ENCODE data around the gene PTCRA. TPM values are rescaled to one million over a fixed set of nuclear protein-coding genes. Genes with fewer than 3 reads are reported as not detected.

Gene PTCRA
- total RNA-seq, 1 experiment from 2014 or later: not detected

GRCh38 chr6:42916288-42916687 is 435 bp downstream of the PTCRA start:
- H3K9me2 ChIP-seq (ENCODE audit: insufficient read depth): no peaks in the 10 kb centered on the region
- no peaks in the 10 kb centered on the region for H3K79me2 ChIP-seq (ENCODE audit: insufficient read depth, low read length)
- ChIA-PET RAD21 (ENCODE audit: low non-redundant PET in 1 of 2, low total read pairs in 2 of 2, uncharacterized antibody in 2 of 2, unreplicated experiment in 2 of 2) (no interaction called here), CTCF (no interaction called here), POLR2A (interaction anchor here (0.5 to 1.1 kb wide), 2 partner anchors 13 to 541 kb away, joined by 3 read pairs; partner anchors contain the start of gene CNPY3)
- H3K4me2 ChIP-seq (ENCODE audit: low read length): no peak overlapping the region
- H3K4me3 ChIP-seq (replicated peaks in 1 of 2; ENCODE audit: low read depth in 1 of 2, low read length in 2 of 2): no peak overlapping the region
- H3K4me1 ChIP-seq (ENCODE audit: control insufficient read depth in 1 of 2, insufficient read depth in 2 of 2, low read length in 2 of 2): no peaks in the 10 kb centered on the region; a peak in 1 of 4 replicates
- no peaks in the 10 kb centered on the region for H3K9me3 ChIP-seq (ENCODE audit: control insufficient read depth in 1 of 2, insufficient read depth in 1 of 2, low read depth in 1 of 2, low read length in 2 of 2)
- DNase-seq (ENCODE audit: low read depth, low spot score) (no peak), ATAC-seq (no peak)
- no peak overlapping the region for H3K9ac ChIP-seq (ENCODE audit: low read length)
- H3K27ac ChIP-seq (ENCODE audit: low read depth, low read length): no peak overlapping the region
- H3K27me3 ChIP-seq (ENCODE audit: insufficient read depth, low read length): no peaks in the 10 kb centered on the region
- no peaks in the 10 kb centered on the region for H4K20me1 ChIP-seq (ENCODE audit: insufficient read depth)
- no peaks in the 10 kb centered on the region for H3K36me3 ChIP-seq (ENCODE audit: control insufficient read depth in 1 of 2, insufficient read depth in 2 of 2, low read length in 2 of 2)
- H2AFZ ChIP-seq (ENCODE audit: low read depth, low read length, poor library complexity, severe bottlenecking): no peak overlapping the region
- TF ChIP-seq ZBTB33 (IDR thresholded peaks at IDR 0.05; ENCODE audit: extremely low read depth, insufficient replicate concordance, low read length): no peak
- no peak for TF ChIP-seq ZNF274 (IDR thresholded peaks at IDR 0.05; ENCODE audit: low read depth, low read length)
- no peak for TF ChIP-seq TCF7L2 (IDR thresholded peaks at IDR 0.05; ENCODE audit: borderline replicate concordance, extremely low read depth, insufficient read depth, insufficient read length)
- TF ChIP-seq REST (IDR thresholded peaks at IDR 0.05; ENCODE audit: low read depth): no peak
- TF ChIP-seq CTCF (IDR thresholded peaks at IDR 0.05 in 2 of 3, conservative IDR thresholded peaks at IDR 0.05 in 1 of 3; ENCODE audit: borderline replicate concordance in 1 of 3, insufficient read depth in 1 of 3, low read depth in 2 of 3, low read length in 2 of 3): no peak
- no peak for TF ChIP-seq RAD21 (IDR thresholded peaks at IDR 0.05; ENCODE audit: low read depth)
- no peak for TF ChIP-seq MAX (IDR thresholded peaks at IDR 0.05)
- TF ChIP-seq SP1 (IDR thresholded peaks at IDR 0.05; ENCODE audit: low read depth): no peak
- no peak for TF ChIP-seq SRF (IDR thresholded peaks at IDR 0.05; ENCODE audit: low read depth)
- no peak for TF ChIP-seq ZFX (IDR thresholded peaks at IDR 0.05)
- TF ChIP-seq POLR2A (IDR thresholded peaks at IDR 0.05; ENCODE audit: borderline replicate concordance, extremely low read depth, insufficient read depth, insufficient read length): no peak
- no peak for TF ChIP-seq SIN3A (IDR thresholded peaks at IDR 0.05; ENCODE audit: low read depth)
- TF ChIP-seq JUND (IDR thresholded peaks at IDR 0.05): no peak
- no peak for TF ChIP-seq CEBPB (IDR thresholded peaks at IDR 0.05; ENCODE audit: low read depth)
- no peak for TF ChIP-seq POLR2AphosphoS5 (IDR thresholded peaks at IDR 0.05; ENCODE audit: low read depth, low read length)
- no peak for TF ChIP-seq EGR1 (IDR thresholded peaks at IDR 0.05; ENCODE audit: low read depth)
- no peak for TF ChIP-seq YY1 (IDR thresholded peaks at IDR 0.05; ENCODE audit: extremely low read depth, insufficient replicate concordance, low read depth, low read length)
- TF ChIP-seq CBX3 (IDR thresholded peaks at IDR 0.05; ENCODE audit: low read depth): no peak
- TF ChIP-seq EZH2phosphoT487 (IDR thresholded peaks at IDR 0.05; ENCODE audit: borderline replicate concordance): no peak
- BruUV-seq (replicated peaks): no TSS peak
- intact Hi-C loops (cut with micrococcal nuclease): no loop called here
